ENCODE results near the gene ARHGAP20.

ARHGAP20 gene

GRCh38 chr11:110580571-110580970 lies 131.7 kb downstream of the ARHGAP20 start:
- Histone ChIP-seq H3K27ac (no peak overlapping the region), H3K4me3 (no peak overlapping the region), H3K4me1 (no peaks in the 10 kb centered on the region), H3K9me3 (no peaks in the 10 kb centered on the region), H3K27me3 (no peaks in the 10 kb centered on the region), H3K36me3 (peaks cover 11 to 22% (median 20%) of the 10 kb centered on the region in 3 donors)
- TF ChIP-seq, protein P1, sequence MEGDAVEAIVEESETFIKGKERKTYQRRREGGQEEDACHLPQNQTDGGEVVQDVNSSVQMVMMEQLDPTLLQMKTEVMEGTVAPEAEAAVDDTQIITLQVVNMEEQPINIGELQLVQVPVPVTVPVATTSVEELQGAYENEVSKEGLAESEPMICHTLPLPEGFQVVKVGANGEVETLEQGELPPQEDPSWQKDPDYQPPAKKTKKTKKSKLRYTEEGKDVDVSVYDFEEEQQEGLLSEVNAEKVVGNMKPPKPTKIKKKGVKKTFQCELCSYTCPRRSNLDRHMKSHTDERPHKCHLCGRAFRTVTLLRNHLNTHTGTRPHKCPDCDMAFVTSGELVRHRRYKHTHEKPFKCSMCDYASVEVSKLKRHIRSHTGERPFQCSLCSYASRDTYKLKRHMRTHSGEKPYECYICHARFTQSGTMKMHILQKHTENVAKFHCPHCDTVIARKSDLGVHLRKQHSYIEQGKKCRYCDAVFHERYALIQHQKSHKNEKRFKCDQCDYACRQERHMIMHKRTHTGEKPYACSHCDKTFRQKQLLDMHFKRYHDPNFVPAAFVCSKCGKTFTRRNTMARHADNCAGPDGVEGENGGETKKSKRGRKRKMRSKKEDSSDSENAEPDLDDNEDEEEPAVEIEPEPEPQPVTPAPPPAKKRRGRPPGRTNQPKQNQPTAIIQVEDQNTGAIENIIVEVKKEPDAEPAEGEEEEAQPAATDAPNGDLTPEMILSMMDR (IDR thresholded peaks at IDR 0.05): no peak
- no peak for DNase-seq
- intact Hi-C loops (cut with DNase I; ENCODE audit: low total_unique reads): no loop called here

DNA sequence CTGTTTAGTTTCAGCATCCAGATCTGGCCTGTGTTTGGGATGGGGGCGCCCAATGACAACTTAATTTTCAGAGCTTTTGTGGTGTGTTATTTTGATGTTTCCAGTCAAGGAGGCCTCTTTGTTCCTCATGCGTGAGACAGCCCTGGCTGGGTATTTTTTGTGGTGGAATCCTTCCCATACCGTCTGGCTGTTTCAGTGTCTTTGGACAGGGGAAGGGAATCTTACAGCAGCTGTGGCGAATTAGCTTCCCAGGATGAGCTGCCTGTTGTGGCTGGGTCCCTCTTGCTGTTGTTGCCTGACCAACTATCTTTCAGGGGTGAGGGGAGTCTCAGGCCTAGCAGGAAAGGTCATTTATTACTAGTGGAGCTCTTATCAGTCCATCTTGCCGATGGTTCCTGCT lies 138.8 kb downstream of the ARHGAP20 start:
- Histone ChIP-seq H3K4me3 (no peak overlapping the region), H3K9me3 (no peaks in the 10 kb centered on the region), H3K27ac (no peak overlapping the region), H3K36me3 (peaks cover 0 to 5% (median 0%) of the 10 kb centered on the region in 3 donors), H3K27me3 (no peaks in the 10 kb centered on the region), H3K4me1 (no peaks in the 10 kb centered on the region)
- DNase-seq: no peak
- intact Hi-C loops (cut with DNase I; ENCODE audit: low total_unique reads): no loop called here
- TF ChIP-seq, protein P1 (IDR thresholded peaks at IDR 0.05): no peak

DNA sequence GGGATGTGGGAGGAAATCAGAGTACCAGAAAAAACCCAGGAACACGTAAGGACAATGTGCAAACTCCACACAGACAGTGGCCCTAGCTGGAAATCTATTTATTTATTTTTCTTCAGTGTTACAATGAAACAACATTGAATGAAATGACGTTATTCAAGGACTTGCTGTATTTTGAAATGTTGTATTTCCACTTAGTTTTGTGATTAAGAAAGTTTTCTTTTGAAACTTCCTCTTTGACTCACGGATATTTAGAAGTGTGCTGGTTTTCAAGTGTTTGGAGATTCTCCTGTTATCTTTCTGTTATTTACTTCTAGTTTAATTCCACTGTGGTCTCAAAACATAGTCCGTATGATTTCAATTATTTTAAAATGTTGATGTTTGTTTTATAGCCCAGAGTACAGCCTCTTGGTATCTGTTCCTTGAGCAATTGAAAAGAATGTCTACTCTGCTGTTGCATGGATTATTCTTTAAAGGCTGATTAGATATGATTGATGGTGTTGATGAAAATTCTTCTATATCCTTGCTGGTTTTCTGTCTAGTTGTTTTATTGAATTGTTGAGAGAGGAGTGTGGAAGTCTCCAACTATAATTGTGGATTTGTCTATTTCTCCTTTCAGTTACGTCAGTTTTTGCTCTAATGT lies 141.0 kb downstream of the ARHGAP20 start:
- Histone ChIP-seq H3K4me1 (no peaks in the 10 kb centered on the region), H3K4me3 (no peak overlapping the region), H3K27me3 (no peaks in the 10 kb centered on the region), H3K9me3 (no peaks in the 10 kb centered on the region), H3K27ac (no peak overlapping the region), H3K36me3 (no peaks in the 10 kb centered on the region)
- intact Hi-C loops (cut with DNase I; ENCODE audit: low total_unique reads): no loop called here
- TF ChIP-seq, protein P1 (IDR thresholded peaks at IDR 0.05): no peak
- DNase-seq: no peak

DNA sequence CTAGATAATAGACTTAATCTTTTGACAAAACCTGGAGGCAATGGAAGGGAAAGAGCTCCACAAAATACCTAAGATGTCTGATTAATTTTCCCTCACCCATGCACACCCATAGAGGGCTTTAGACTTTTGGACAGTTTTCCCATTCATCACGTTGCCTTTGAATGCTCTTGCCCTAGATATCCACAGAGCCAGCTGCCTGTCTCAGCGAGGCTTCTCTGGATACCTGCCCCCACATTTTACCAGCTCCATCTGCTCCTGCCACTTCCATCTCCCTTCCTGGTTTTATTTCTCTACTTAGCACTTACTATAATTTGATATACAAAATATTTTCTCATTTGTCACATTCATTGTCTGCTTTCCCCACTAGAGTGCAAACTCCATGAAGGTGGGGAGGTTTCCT lies 145.7 kb downstream of the ARHGAP20 start:
- Histone ChIP-seq H3K4me1 (no peaks in the 10 kb centered on the region), H3K4me3 (no peak overlapping the region), H3K36me3 (no peaks in the 10 kb centered on the region), H3K27ac (no peak overlapping the region), H3K27me3 (no peaks in the 10 kb centered on the region), H3K9me3 (no peaks in the 10 kb centered on the region)
- intact Hi-C loops (cut with DNase I; ENCODE audit: low total_unique reads): no loop called here
- TF ChIP-seq, protein P1 (IDR thresholded peaks at IDR 0.05): no peak
- DNase-seq: no peak

DNA sequence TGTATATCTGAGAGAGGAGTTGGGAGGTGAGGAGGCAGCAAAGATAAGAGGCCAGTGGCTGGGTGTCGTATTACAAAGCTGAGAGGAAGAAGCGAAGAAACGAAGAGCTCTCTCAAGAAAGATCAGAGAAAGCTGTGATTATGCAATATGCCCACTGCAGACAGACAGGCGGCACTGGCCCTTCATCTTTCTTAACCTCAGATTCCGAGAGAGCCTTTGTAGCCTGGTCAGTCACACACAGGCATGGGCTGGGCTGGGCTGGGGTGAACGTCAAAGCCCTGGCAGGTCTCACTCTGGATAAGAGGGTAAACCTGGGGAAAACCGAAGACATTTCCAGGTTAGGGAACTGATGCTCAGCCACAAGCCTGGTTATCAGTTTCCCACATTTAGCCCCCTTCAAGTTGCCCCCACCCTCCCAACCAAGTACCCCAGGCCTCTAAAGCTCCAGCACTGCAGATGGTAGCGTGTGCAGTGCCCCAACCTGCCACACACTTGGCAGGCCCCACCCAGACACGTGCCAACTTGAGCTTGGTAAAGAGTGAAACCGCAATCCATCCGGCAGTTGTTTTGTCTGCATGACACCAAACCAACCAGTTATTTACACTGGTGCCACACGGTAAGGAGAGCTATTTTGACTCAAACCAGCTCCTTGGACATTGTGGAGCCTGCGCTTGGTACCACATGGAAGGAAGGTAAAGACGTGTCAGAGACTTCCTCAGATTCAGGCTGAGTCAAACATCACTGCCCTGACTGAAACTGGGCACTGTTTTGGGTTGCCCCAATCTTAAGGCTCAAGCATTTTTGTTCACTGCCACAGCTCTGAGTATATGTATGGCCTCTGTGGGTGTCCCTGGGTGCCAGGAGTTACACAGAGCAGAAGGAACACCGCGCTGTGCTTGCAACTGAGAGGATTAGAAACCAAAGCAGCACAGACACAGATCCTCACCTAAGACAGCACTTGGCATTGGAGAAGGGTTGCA lies 146.6 kb downstream of the ARHGAP20 start:
- Histone ChIP-seq H3K36me3 (no peaks in the 10 kb centered on the region), H3K4me1 (no peaks in the 10 kb centered on the region), H3K27me3 (no peaks in the 10 kb centered on the region), H3K9me3 (no peaks in the 10 kb centered on the region), H3K4me3 (no peak overlapping the region), H3K27ac (no peak overlapping the region)
- TF ChIP-seq, protein P1 (IDR thresholded peaks at IDR 0.05): no peak
- intact Hi-C loops (cut with DNase I; ENCODE audit: low total_unique reads): no loop called here
- DNase-seq: no peak
